Urinary bladder (tissue), 4 donors: Measurements from ENCODE around the gene SDC3. TPM values are rescaled to one million over a fixed set of nuclear protein-coding genes. Genes with fewer than 3 reads are reported as not detected.

ENCODE experiments used
- DNase-seq: peaks from one replicate; pipeline ENCODE4 v3.0.0-alpha.2; 2015; ENCODE audit errors: extremely low spot score
- H3K27ac ChIP-seq: one replicate; pipeline ENCODE4 v1.5.1; 2013; ENCODE audit warnings: low read depth, mild to moderate bottlenecking, moderate library complexity
- H3K36me3 ChIP-seq: one replicate; pipeline ENCODE4 v1.6.1; 2013; ENCODE audit warnings: mild to moderate bottlenecking, moderate library complexity; ENCODE audit not compliant: insufficient read depth
- H3K4me1 ChIP-seq: one replicate; pipeline ENCODE4 v1.6.1; 2013; ENCODE audit warnings: mild to moderate bottlenecking, moderate library complexity; ENCODE audit not compliant: insufficient read depth
- H3K4me3 ChIP-seq: one replicate; pipeline ENCODE4 v1.5.1; 2013; ENCODE audit warnings: low read depth, low read length
- WGBS: extraction: QIAGEN DNeasy Blood & Tissue Kit; methylation state at CpG from one replicate; pipeline ENCODE4 v1.1.7; 2013; 5-methylcytosine and 5-hydroxymethylcytosine counted together
- polyA plus RNA-seq: library from polyadenylated mRNA; stranded (reverse); fragments of 200-250 nt; gene quantifications from one replicate; pipeline ENCODE4 v1.2.3, GENCODE V29; 2013
- total RNA-seq: library from RNA; depleted of rRNA; stranded (reverse); fragments of >200 nt; gene quantifications from one replicate; pipeline ENCODE4 v1.2.3, GENCODE V29; 2014
- donor health status: healthy with polysubstance abuse.
- donor health status: healthy.

SDC3 gene
- total and polyA plus RNA-seq, 2 donors = 32.4 to 107 TPM

DNA sequence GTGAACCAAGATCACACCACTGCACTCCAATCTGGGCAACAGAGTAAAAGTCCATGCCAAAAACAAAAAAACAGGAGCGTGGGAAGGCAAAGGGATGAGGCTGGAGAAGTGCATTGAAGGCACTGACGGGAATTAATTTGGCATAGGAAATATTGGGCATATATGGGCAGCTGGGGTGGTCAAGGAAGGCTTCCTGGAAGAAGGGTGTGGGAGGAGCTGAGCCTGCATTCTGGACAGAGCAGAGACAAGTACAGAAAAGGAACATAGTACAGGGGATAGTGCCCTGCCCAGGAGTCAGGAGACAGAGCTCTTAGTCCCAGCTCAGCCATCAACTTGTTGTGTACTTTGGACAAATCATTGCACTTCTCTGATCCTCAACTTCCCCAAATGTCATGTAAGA lies 11.7 kb downstream of the SDC3 start:
- no peak for DNase-seq
- no peak overlapping the region for H3K4me3 ChIP-seq
- 75% methylated on average over 2 of the region's 2 CpGs for WGBS
- no peaks in the 10 kb centered on the region for H3K4me1 ChIP-seq
- H3K36me3 ChIP-seq = no peaks in the 10 kb centered on the region
- no peak overlapping the region for H3K27ac ChIP-seq

DNA sequence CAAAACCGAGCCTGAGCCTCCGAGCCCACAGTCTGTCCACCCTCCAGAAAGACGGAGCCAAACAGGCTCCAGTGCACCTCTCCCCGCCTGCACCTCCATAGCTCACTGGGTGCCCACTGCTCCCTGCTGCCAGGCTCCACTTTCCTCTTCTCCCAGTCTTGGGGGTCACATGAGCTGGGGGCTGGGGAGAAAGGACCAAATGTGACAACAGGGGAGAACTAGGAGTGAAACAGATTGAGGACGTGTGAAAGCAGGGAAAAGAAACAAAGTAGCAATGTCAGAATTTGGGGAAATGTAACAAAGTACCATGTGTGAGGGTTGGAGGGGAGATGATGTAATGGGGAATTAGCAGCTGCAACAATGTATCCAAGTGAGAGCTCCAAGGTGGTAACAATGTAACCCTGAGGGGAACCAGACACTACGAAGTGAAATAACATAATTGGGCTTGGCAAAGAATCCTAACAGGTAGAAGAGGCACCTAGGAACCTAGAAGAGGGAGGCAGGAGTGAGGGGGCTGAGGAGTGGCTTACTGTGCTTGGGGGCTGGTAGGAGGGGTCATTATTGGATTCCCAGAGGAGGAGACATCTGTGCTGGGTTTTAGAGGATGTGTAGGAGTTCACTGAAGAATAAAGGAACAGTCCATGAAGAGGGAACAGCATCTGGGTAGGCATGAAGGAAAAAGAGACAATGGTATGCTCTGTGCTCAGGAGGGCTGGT lies 12.5 kb downstream of the SDC3 start:
- Histone ChIP-seq H3K36me3 (no peaks in the 10 kb centered on the region), H3K4me1 (no peaks in the 10 kb centered on the region), H3K27ac (no peak overlapping the region), H3K4me3 (no peak overlapping the region)
- DNase-seq = no peak
- WGBS = 38% methylated on average over 6 of the region's 6 CpGs

- WGBS = 42% methylated on average over 6 of the region's 6 CpGs
- no peak for DNase-seq
- peak overlapping the region; percentile 30 for H3K27ac ChIP-seq
Observed at GRCh38 chr1:30895382-30895943, 13.1 kb downstream of the SDC3 start.

GRCh38 chr1:30894508-30894973 lies 14.0 kb downstream of the SDC3 start:
- Histone ChIP-seq H3K36me3 (no peaks in the 10 kb centered on the region), H3K27ac (no peak overlapping the region)

More at GRCh38 chr1:30895382-30895943, 13.1 kb downstream of the SDC3 start:
- H3K4me1 ChIP-seq = no peaks in the 10 kb centered on the region
- no peaks in the 10 kb centered on the region for H3K36me3 ChIP-seq
- no peak overlapping the region for H3K4me3 ChIP-seq

GRCh38 chr1:30893776-30894507 lies 14.6 kb downstream of the SDC3 start:
- WGBS = 58% methylated on average over 9 of the region's 9 CpGs
- Histone ChIP-seq H3K4me3 (no peak overlapping the region), H3K36me3 (no peaks in the 10 kb centered on the region), H3K27ac (no peak overlapping the region), H3K4me1 (no peaks in the 10 kb centered on the region)
- DNase-seq = no peak

More at GRCh38 chr1:30894508-30894973, 14.0 kb downstream of the SDC3 start:
- DNase-seq = no peak
- H3K4me3 ChIP-seq = no peak overlapping the region
- 72% methylated on average over 7 of the region's 7 CpGs for WGBS
- no peaks in the 10 kb centered on the region for H3K4me1 ChIP-seq

DNA sequence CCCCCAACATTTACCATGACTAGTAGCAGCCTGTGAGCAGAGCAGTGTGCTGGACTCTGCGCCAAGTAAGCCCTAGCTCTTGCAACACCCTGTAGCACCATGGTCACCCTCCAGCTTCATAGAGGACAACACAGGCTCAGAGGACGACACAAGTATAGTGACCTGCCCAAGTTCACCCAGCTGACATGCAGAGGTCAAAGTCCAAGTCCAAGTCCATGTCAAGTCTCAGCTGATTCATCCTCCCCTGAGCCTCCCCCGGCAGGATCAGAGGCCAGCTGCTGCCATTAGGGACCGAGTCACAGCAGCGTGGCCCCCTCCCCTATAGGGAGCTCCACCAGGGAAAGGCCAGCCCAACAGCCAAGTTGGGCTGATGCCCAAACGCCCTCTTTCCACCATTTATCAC lies 15.9 kb downstream of the SDC3 start:
- WGBS = 74% methylated on average over 6 of the region's 6 CpGs
- no peak for DNase-seq
- Histone ChIP-seq H3K36me3 (no peaks in the 10 kb centered on the region), H3K4me1 (no peaks in the 10 kb centered on the region), H3K4me3 (no peak overlapping the region), H3K27ac (no peak overlapping the region)

- H3K4me1 ChIP-seq = no peaks in the 10 kb centered on the region
- DNase-seq = no peak
- 87% methylated on average over 5 of the region's 5 CpGs for WGBS
- no peaks in the 10 kb centered on the region for H3K36me3 ChIP-seq
- no peak overlapping the region for H3K4me3 ChIP-seq
- no peak overlapping the region for H3K27ac ChIP-seq
Observed at GRCh38 chr1:30891227-30891552, 17.4 kb downstream of the SDC3 start.

- H3K4me3 ChIP-seq = no peak overlapping the region
- no peak overlapping the region for H3K27ac ChIP-seq
- WGBS = 70% methylated on average over 10 of the region's 10 CpGs
- H3K36me3 ChIP-seq = no peaks in the 10 kb centered on the region
- no peak for DNase-seq
- no peaks in the 10 kb centered on the region for H3K4me1 ChIP-seq
Observed at GRCh38 chr1:30890502-30891226, 17.9 kb downstream of the SDC3 start.

DNA sequence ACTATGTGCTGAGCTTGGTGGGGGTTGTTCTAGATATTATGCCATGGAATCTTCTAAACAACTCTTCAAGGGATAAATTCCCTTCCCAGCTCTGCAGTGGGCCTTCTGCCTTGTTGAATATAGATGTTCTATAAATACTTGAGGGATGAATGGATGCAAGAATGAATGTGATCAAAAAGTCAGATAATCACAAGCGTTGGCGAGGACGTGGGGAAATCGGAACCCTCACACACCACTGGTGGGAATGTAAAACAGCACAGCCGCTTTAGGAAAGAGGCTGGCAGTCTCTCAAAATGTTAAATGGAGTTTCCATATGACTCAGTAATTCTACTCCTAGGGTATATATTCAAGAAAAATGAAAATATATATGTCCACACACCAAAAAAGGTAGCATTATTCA lies 19.0 kb downstream of the SDC3 start:
- 69% methylated on average over 5 of the region's 5 CpGs for WGBS
- no peak for DNase-seq
- H3K4me1 ChIP-seq = no peaks in the 10 kb centered on the region
- H3K36me3 ChIP-seq = no peaks in the 10 kb centered on the region
- H3K27ac ChIP-seq = no peak overlapping the region
- no peak overlapping the region for H3K4me3 ChIP-seq

DNA sequence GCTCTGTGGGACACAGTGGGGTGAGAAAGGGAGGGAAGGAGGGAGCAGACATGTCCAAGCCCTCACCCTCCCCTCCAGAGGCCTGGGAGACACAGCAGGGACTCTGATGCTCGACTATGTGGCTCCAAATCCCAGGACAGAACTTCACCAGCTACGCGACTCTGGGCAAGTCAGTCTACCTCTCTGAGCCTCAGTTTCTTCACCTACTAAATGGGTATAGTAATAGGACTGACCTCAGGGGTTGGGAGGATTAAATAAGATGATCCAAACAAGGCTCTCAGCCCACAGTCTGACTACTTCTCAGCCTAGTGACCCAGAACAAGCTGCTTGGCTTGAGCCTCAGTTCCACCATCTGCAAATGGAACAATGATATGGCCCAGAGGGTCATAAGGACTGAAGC lies 19.6 kb downstream of the SDC3 start:
- Histone ChIP-seq H3K4me3 (no peak overlapping the region), H3K36me3 (no peaks in the 10 kb centered on the region), H3K4me1 (no peaks in the 10 kb centered on the region), H3K27ac (peak overlapping the region; percentile 40)
- WGBS = 66% methylated on average over 3 of the region's 3 CpGs
- no peak for DNase-seq

- 21% methylated on average over 8 of the region's 8 CpGs for WGBS
- no peak overlapping the region for H3K4me3 ChIP-seq
- no peaks in the 10 kb centered on the region for H3K36me3 ChIP-seq
- DNase-seq = no peak
- peak overlapping the region; percentile 40 for H3K27ac ChIP-seq
- H3K4me1 ChIP-seq = no peaks in the 10 kb centered on the region
Observed at GRCh38 chr1:30888391-30888790, 20.2 kb downstream of the SDC3 start.

DNA sequence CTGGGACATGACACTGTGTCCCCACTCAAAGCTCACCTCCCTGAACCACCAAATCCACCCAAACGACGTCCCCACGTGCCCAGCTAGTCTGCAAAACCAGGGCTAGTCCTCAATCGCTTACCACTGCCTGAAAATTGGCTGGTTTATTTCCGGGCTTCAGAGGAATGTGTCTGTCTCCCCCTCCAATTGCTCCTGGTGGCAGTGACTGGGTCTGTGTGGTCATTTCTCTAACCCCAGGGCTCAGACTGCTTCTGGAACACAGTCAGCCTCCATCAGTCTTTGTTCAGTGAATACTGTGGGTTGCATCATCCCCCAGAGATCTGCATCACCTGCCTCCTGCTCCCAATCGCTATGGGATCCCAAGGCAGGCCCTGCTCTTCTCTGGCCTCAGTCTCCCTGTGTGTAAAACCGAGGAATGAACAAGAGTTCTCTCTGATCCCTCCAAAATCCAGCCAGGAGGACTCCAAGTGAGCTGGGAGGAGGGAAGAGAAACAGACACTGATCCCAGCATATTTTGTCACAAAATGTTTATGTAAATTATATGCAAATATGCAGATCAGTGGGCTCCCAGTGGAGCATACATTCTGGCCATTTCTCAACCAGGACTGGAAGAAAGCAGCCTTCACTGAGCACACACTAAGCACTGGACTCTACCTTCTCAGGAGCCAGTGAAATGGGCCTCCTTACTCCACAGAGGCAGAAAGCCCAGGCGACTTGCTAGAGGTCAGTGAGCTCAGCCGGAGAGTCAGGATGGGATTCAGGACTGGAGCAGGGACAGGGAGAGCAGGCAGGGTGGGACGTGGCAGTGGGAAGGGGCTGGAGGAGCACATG lies 20.9 kb downstream of the SDC3 start:
- 44% methylated on average over 10 of the region's 10 CpGs for WGBS
- DNase-seq = no peak
- peak overlapping the region; percentile 23 for H3K27ac ChIP-seq
- no peaks in the 10 kb centered on the region for H3K4me1 ChIP-seq
- H3K36me3 ChIP-seq = no peaks in the 10 kb centered on the region
- H3K4me3 ChIP-seq = no peak overlapping the region
